SK-N-SH treated with all-trans-retinoic acid at 6 μM for 48 hours (cell line): ENCODE data around the gene PSTK.

ENCODE experiments used
- ATAC-seq: fragments of 200-7000 bp; cut with Tn5 transposase; 3 replicates; pipeline ENCODE4 v1.9.1; 2020; ENCODE audit warnings: mild to moderate bottlenecking, moderate library complexity
- ARNTL ChIP-seq: fragments of 450-650 bp; formaldehyde crosslinking; IDR thresholded peaks from 2 replicates; pipeline ENCODE4 v1.5.0; 2020; ENCODE audit warnings: low read depth, mild to moderate bottlenecking, moderate library complexity, borderline replicate concordance
- BACH2 ChIP-seq: fragments of 250-450 bp; sonication (Bioruptor Pico); IDR thresholded peaks from 2 replicates; pipeline ENCODE4 v1.9.0; 2021; ENCODE audit warnings: mild to moderate bottlenecking, borderline replicate concordance
- CSDC2 ChIP-seq: fragments of 250-450 bp; sonication (Bioruptor Pico); IDR thresholded peaks from 2 replicates; pipeline ENCODE4 v1.5.0; 2020; ENCODE audit warnings: mild to moderate bottlenecking, moderate library complexity
- ESRRG ChIP-seq: fragments of 250-450 bp; sonication (Bioruptor Pico); IDR thresholded peaks from 2 replicates; pipeline ENCODE4 v1.6.1; 2021; ENCODE audit warnings: mild to moderate bottlenecking
- GLIS3 ChIP-seq: fragments of 250-450 bp; sonication (Bioruptor Pico); IDR thresholded peaks from 2 replicates; pipeline ENCODE4 v1.5.0; 2020; ENCODE audit warnings: mild to moderate bottlenecking, moderate library complexity
- ISL1 ChIP-seq: fragments of 250-450 bp; sonication (Bioruptor Pico); IDR thresholded peaks from 2 replicates; pipeline ENCODE4 v2.1.2; 2022; ENCODE audit warnings: mild to moderate bottlenecking, moderate library complexity
- OSR1 ChIP-seq: fragments of 250-450 bp; sonication (Bioruptor Pico); IDR thresholded peaks from 2 replicates; pipeline ENCODE4 v1.8.0; 2022; ENCODE audit warnings: moderate library complexity, mild to moderate bottlenecking, inconsistent platforms
- PPARA ChIP-seq: fragments of 250-450 bp; sonication (Bioruptor Pico); IDR thresholded peaks from 2 replicates; pipeline ENCODE4 v1.5.0; 2020; ENCODE audit warnings: mild to moderate bottlenecking, borderline replicate concordance
- RARB ChIP-seq: fragments of 250-450 bp; sonication (Bioruptor Pico); IDR thresholded peaks from 2 replicates; pipeline ENCODE4 v1.8.0; 2021; ENCODE audit warnings: mild to moderate bottlenecking, moderate library complexity
- SNAI2 ChIP-seq: fragments of 250-450 bp; sonication (Bioruptor Pico); IDR thresholded peaks from 2 replicates; pipeline ENCODE4 v1.5.0; 2020; ENCODE audit warnings: mild to moderate bottlenecking, moderate library complexity
- TCF4 ChIP-seq: fragments of 250-450 bp; sonication (Bioruptor Pico); IDR thresholded peaks from 2 replicates; pipeline ENCODE4 v1.8.0; 2021; ENCODE audit warnings: mild to moderate bottlenecking, moderate library complexity, borderline replicate concordance
- TOX ChIP-seq: fragments of 250-450 bp; sonication (Bioruptor Pico); IDR thresholded peaks from 2 replicates; pipeline ENCODE4 v1.8.0; 2021; ENCODE audit warnings: mild to moderate bottlenecking, moderate library complexity, borderline replicate concordance
- ZC3H10 ChIP-seq: fragments of 250-450 bp; sonication (Bioruptor Pico); IDR thresholded peaks from 2 replicates; pipeline ENCODE4 v1.5.1; 2021; ENCODE audit warnings: mild to moderate bottlenecking, moderate library complexity
- ZFP3 ChIP-seq: fragments of 250-450 bp; sonication (Bioruptor Pico); IDR thresholded peaks from 2 replicates; pipeline ENCODE4 v1.5.0; 2020; ENCODE audit warnings: mild to moderate bottlenecking, moderate library complexity
- ZFP30 ChIP-seq: fragments of 450-650 bp; formaldehyde crosslinking; IDR thresholded peaks from 2 replicates; pipeline ENCODE4 v1.5.0; 2022; ENCODE audit warnings: mild to moderate bottlenecking, moderate library complexity
- ZNF565 ChIP-seq: fragments of 450-650 bp; formaldehyde crosslinking; conservative IDR thresholded peaks from 2 replicates; pipeline ENCODE4 v1.5.0; 2020; ENCODE audit warnings: low read depth, mild to moderate bottlenecking, moderate library complexity
- ZNF70 ChIP-seq: fragments of 450-650 bp; formaldehyde crosslinking; IDR thresholded peaks from 2 replicates; pipeline ENCODE4 v1.5.0; 2020; ENCODE audit warnings: mild to moderate bottlenecking, moderate library complexity
- ZNF8 ChIP-seq: fragments of 450-650 bp; formaldehyde crosslinking; IDR thresholded peaks from 2 replicates; pipeline ENCODE4 v1.5.0; 2020; ENCODE audit warnings: mild to moderate bottlenecking, moderate library complexity
- TF ChIP-seq, protein P1 (sequence below): fragments of 250-450 bp; sonication (Bioruptor Pico); IDR thresholded peaks from 2 replicates; pipeline ENCODE4 v1.5.1; 2020; ENCODE audit warnings: low read depth, mild to moderate bottlenecking, moderate library complexity
- TF ChIP-seq, protein P2 (sequence below): fragments of 250-450 bp; sonication (Bioruptor Pico); IDR thresholded peaks from 2 replicates; pipeline ENCODE4 v1.5.0; 2020; ENCODE audit warnings: mild to moderate bottlenecking, moderate library complexity
- TF ChIP-seq, protein P3 (sequence below): fragments of 250-450 bp; sonication (Bioruptor Pico); IDR thresholded peaks from 2 replicates; pipeline ENCODE4 v1.5.1; 2021; ENCODE audit warnings: mild to moderate bottlenecking, moderate library complexity
- TF ChIP-seq, protein P4 (sequence below): fragments of 250-450 bp; sonication (Bioruptor Pico); IDR thresholded peaks from 2 replicates; pipeline ENCODE4 v1.8.0; 2021; ENCODE audit warnings: low read depth, mild to moderate bottlenecking, moderate library complexity, borderline replicate concordance

The PSTK gene

DNA sequence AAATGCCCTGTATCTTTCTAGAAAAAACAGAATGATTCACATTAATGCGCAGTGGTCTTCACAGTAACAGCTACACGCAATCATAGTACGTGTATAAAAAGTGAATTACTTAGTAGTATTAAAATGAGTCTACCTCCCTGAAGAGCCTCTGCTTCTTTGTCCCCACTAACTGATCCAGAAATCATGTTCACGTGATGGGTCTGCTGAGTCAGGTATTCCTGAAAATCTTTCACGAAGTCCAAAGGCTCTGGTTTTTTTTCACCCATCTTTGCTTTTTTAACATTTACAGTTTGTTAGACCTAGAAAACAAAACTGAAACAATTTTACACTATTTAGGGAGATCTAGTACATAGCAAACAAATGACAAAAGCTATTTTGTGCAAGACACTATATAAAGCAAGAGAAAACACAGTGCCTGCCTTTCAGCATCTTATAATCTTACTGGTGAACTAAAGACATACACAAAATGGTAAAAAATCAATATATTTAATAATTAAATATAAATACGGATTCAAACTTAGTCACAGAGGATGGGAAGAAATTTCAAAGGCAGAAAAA lies 18.2 kb downstream of the PSTK start:
- ATAC-seq: no peak
- TF ChIP-seq, protein P1, sequence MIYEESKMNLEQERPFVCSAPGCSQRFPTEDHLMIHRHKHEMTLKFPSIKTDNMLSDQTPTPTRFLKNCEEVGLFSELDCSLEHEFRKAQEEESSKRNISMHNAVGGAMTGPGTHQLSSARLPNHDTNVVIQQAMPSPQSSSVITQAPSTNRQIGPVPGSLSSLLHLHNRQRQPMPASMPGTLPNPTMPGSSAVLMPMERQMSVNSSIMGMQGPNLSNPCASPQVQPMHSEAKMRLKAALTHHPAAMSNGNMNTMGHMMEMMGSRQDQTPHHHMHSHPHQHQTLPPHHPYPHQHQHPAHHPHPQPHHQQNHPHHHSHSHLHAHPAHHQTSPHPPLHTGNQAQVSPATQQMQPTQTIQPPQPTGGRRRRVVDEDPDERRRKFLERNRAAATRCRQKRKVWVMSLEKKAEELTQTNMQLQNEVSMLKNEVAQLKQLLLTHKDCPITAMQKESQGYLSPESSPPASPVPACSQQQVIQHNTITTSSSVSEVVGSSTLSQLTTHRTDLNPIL (CRISPR knock-in tag): no peak
- no peak for TF ChIP-seq ESRRG (CRISPR knock-in tag)
- no peak for TF ChIP-seq TCF4 (CRISPR knock-in tag)
- TF ChIP-seq CSDC2: no peak
- TF ChIP-seq, protein P2, sequence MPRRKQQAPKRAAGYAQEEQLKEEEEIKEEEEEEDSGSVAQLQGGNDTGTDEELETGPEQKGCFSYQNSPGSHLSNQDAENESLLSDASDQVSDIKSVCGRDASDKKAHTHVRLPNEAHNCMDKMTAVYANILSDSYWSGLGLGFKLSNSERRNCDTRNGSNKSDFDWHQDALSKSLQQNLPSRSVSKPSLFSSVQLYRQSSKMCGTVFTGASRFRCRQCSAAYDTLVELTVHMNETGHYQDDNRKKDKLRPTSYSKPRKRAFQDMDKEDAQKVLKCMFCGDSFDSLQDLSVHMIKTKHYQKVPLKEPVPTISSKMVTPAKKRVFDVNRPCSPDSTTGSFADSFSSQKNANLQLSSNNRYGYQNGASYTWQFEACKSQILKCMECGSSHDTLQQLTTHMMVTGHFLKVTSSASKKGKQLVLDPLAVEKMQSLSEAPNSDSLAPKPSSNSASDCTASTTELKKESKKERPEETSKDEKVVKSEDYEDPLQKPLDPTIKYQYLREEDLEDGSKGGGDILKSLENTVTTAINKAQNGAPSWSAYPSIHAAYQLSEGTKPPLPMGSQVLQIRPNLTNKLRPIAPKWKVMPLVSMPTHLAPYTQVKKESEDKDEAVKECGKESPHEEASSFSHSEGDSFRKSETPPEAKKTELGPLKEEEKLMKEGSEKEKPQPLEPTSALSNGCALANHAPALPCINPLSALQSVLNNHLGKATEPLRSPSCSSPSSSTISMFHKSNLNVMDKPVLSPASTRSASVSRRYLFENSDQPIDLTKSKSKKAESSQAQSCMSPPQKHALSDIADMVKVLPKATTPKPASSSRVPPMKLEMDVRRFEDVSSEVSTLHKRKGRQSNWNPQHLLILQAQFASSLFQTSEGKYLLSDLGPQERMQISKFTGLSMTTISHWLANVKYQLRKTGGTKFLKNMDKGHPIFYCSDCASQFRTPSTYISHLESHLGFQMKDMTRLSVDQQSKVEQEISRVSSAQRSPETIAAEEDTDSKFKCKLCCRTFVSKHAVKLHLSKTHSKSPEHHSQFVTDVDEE (CRISPR knock-in tag): no peak
- TF ChIP-seq SNAI2 (CRISPR knock-in tag): no peak
- TF ChIP-seq ARNTL (CRISPR knock-in tag): no peak
- TF ChIP-seq ISL1 (CRISPR knock-in tag): no peak
- no peak for TF ChIP-seq ZFP30 (CRISPR knock-in tag)
- TF ChIP-seq GLIS3 (CRISPR knock-in tag): no peak
- no peak for TF ChIP-seq ZNF8 (CRISPR knock-in tag)
- TF ChIP-seq, protein P3, sequence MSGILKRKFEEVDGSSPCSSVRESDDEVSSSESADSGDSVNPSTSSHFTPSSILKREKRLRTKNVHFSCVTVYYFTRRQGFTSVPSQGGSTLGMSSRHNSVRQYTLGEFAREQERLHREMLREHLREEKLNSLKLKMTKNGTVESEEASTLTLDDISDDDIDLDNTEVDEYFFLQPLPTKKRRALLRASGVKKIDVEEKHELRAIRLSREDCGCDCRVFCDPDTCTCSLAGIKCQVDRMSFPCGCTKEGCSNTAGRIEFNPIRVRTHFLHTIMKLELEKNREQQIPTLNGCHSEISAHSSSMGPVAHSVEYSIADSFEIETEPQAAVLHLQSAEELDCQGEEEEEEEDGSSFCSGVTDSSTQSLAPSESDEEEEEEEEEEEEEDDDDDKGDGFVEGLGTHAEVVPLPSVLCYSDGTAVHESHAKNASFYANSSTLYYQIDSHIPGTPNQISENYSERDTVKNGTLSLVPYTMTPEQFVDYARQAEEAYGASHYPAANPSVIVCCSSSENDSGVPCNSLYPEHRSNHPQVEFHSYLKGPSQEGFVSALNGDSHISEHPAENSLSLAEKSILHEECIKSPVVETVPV: no peak

DNA sequence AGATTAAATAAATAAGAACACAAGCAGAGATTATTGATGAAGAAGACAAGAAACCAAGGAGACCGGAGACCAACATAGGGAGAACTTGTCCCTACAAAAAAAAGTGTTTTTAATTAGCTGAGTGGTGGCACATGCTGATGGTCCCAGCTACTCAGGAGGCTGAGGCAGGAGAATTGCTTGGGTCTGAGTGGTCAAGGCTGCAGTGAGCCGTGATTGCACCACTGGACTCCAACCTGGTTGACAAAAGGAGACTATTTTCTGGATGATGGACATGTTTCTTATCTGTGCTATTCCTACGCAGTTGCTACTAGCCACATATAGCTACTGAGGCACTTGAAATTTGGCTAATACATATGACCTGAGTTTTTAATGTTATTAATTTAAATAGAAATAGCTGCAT lies 18.7 kb downstream of the PSTK start:
- TF ChIP-seq ZC3H10 (no peak), RARB (no peak), ZFP3 (no peak), OSR1 (CRISPR knock-in tag) (no peak), PPARA (CRISPR knock-in tag) (no peak), ISL1 (CRISPR knock-in tag) (no peak), BACH2 (no peak), TCF4 (CRISPR knock-in tag) (no peak), ARNTL (CRISPR knock-in tag) (no peak), GLIS3 (CRISPR knock-in tag) (no peak), ZNF70 (CRISPR knock-in tag) (no peak), SNAI2 (CRISPR knock-in tag) (no peak), TOX (CRISPR knock-in tag) (no peak), ZNF565 (CRISPR knock-in tag) (no peak)
- TF ChIP-seq, protein P1 (CRISPR knock-in tag): no peak
- TF ChIP-seq, protein P4, sequence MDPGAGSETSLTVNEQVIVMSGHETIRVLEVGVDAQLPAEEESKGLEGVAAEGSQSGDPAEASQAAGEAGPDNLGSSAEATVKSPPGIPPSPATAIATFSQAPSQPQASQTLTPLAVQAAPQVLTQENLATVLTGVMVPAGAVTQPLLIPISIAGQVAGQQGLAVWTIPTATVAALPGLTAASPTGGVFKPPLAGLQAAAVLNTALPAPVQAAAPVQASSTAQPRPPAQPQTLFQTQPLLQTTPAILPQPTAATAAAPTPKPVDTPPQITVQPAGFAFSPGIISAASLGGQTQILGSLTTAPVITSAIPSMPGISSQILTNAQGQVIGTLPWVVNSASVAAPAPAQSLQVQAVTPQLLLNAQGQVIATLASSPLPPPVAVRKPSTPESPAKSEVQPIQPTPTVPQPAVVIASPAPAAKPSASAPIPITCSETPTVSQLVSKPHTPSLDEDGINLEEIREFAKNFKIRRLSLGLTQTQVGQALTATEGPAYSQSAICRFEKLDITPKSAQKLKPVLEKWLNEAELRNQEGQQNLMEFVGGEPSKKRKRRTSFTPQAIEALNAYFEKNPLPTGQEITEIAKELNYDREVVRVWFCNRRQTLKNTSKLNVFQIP (CRISPR knock-in tag): no peak
- TF ChIP-seq, protein P2 (CRISPR knock-in tag): no peak
- TF ChIP-seq, protein P3: no peak
- TF ChIP-seq, all 23 proteins: peak for 0
- no peak for ATAC-seq
